Stimulated activated CD8-positive, alpha-beta memory T cell treated with anti-CD3 and anti-CD28 coated beads, Interleukin-12 subunit alpha, Interleukin-12 subunit beta, amount 100 ng/mL, for 24 hours (primary cell): Measurements from ENCODE around the gene MPHOSPH6.
"Not testable (repeated sequence)": the region's sequence is repeated elsewhere in the genome, so short reads cannot be mapped to it uniquely, and the experiment has no call there.

ENCODE experiments used
- DNase-seq: peaks from one replicate; pipeline ENCODE4 v3.0.0-alpha.2; 2020; ENCODE audit errors: extremely low read depth

The MPHOSPH6 gene

DNA sequence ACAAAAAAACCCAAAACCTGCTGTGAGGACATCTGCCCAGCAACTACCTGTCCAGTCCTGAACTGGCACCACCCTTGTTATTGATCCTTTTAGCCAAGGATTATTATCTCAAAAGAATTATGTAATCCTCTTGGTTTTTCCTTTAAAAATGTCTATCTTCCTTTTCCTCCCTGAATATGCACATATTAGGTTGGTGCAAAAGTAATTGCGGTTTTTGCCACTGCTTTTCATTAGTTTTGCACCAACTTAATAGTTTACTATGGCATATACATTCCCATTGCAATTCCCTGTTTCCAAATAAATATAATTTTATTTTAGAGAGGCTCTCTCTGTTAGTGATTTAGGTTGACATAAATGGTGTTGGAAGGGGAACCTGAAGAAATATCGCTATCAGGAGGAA is 51.3 kb downstream of the MPHOSPH6 start:
- DNase-seq: no peak

DNA sequence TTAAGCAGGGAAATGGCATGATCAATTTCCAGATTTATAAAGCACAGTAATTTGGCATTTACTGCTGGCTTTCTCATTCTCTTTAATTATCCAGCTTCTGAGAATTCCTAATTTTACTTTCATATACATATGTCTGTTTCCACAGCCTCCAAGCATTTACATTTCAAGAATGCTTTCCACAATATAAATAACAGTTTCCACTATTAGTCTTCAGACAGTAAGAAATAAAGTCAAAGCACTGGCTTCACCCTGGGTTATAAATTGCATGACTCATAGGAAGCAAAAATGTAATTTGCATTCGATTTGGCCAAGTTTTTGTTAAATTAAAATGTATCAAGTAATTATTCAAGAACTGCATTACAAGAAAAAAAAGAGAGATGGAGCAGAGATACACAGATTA is 53.5 kb downstream of the MPHOSPH6 start:
- no peak for DNase-seq

DNA sequence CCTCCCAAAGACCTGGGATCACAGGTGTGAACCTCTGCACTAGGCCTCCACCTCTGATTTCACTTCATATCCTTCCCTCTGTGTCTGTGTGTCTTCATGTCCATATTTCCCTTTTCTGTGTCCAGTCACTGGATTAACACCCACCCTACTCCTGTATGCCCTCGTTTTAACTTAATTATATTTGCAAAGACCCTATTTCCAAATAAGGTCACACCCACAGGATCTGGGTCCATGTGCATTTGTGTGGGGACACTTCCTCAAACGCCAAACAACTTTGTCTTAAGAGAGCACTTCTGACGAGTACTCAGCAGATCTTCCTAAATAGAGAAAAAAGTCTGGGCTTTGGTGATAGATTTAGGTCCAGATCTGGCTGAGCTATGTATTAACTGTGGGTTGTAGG is 56.3 kb downstream of the MPHOSPH6 start:
- DNase-seq: no peak

DNA sequence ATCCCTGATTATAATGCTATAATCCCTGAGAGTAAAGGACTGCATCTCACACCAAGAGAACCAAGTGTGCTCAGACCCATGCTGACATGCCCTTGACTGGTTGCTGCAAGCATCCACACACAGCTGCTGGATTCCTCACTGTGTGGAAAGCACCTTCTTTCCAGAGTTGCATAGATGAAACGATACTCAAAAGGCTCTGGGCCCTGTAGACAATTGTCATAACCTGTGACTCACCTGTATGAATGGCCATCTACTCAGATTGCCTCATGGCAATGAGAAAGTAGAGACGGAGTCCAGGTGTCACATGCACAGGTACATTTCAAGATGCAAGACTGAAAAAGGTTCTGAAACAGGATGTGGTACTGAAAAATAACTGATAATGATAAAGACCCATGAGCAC is 58.1 kb downstream of the MPHOSPH6 start:
- no peak for DNase-seq

DNA sequence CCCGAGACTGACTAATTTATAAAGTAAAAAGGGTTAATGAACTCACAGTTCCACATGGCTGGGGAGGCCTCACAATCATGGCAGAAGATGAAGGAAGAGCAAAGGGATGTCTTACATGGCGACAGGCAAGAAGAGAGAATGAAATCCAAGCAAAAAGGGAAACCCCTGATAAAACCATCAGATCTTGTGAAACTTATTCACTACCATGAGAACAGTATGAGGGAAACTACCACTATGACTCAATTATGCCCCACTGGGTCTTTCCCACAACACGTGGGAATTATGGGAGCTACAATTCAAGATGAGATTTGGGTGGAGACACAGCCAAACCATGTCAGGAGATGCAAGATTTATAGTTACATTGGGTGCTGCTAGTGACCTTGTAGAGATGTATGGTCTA is 60.8 kb downstream of the MPHOSPH6 start:
- DNase-seq: not testable (repeated sequence)

DNA sequence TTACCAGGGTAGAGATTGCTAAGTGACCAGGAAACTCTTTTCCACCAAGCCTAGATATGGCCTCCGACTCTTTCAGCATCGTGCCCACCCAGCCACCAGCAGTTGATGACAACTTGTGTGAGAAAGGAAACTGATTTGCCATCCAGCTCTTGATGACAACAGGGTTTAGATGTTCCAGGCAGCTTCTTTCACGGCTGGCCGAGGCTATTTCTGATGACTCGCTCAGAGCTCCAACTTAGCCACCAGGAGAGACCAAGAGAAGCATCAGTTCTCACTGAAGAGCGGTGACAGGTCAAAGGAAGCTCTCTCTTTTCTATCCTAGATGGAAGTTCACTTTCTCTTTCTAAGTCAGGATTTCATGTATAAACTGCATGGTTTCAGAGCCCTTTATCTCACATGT is 61.2 kb downstream of the MPHOSPH6 start:
- DNase-seq: no peak

DNA sequence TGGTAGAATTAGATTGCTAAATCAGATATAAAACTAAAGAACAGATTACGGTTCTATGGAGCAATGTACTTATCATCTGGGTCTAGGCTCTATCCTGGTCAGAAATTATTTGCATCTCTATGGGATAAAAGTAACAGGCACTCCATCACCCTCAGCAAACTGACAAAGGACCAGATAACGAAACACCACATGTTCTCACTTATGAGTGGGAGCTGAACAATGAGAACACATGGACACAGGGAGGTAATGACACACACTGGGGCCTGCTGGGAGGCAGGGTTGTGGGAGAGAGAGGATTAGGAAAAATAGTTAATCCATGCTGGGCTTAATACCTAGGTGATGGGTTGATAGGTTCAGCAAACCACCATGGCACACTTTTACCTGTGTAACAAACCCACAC is 61.9 kb downstream of the MPHOSPH6 start:
- no peak for DNase-seq

DNA sequence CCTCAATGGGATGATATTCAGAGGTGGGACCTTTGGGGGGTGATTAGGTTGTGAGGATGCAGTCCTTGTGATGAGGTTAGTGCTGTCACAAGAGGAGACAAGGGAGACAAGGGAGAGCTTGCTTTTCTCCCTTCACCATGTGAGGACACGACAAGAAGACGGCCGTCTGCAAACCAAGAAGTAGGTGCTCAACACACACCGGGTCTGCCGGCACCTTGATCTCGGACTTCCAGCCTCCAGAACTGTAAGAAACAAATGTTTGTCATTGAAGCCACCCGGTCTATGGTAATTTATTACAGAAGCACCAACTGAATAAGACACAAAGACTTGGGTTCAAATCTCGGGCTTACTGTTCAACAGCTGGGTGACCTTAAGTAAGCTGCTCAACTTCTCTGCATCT is 64.9 kb downstream of the MPHOSPH6 start:
- no peak for DNase-seq
